Suppressor macrophage (primary cell): ENCODE measurements around the gene RNF167.
A peak's percentile ranks its signal among the peaks of the same experiment; 100 is the strongest.
"Not testable (repeated sequence)": the region's sequence is repeated elsewhere in the genome, so short reads cannot be mapped to it uniquely, and the experiment has no call there.

Experiments used
- DNase-seq, 4 experiments: peaks; one replicate each; pipeline ENCODE4 v3.0.0-alpha.2; 2020 to 2022

Gene RNF167

GRCh38 chr17:4902540-4902939 lies 37.5 kb upstream of the RNF167 start:
- no peak for DNase-seq

GRCh38 chr17:4903051-4903818 lies 36.8 kb upstream of the RNF167 start, which contains the start of gene CHRNE:
Gene CHRNE, minus strand, starts transcription at chr17:4903098. Its CDS starts 35 bp downstream, at chr17:4903063.
- peak; percentile 70 to 80 (median 76) for DNase-seq

- not testable (repeated sequence) for DNase-seq
Measured at GRCh38 chr17:4906642-4907041, 33.4 kb upstream of the RNF167 start.

GRCh38 chr17:4908301-4908700 lies 31.8 kb upstream of the RNF167 start:
- DNase-seq, result no peak

GRCh38 chr17:4908711-4909496 lies 31.2 kb upstream of the RNF167 start:
- DNase-seq, result peak; percentile 93 to 95 (median 94)

- DNase-seq, result no peak
Measured at GRCh38 chr17:4913994-4914393, 26.1 kb upstream of the RNF167 start.

- DNase-seq, result not testable (repeated sequence)
Measured at GRCh38 chr17:4914551-4914950, 25.5 kb upstream of the RNF167 start.

GRCh38 chr17:4919511-4920047 lies 20.5 kb upstream of the RNF167 start:
- DNase-seq, result no peak

- DNase-seq, result peak; percentile 84 to 92 (median 90)
Measured at GRCh38 chr17:4920351-4921048, 19.6 kb upstream of the RNF167 start.

GRCh38 chr17:4921320-4921719 lies 18.7 kb upstream of the RNF167 start:
- DNase-seq, result no peak

- peak in 3 of 4 experiments; percentile 52 to 72 (median 61) for DNase-seq
Measured at GRCh38 chr17:4926577-4927335, 13.3 kb upstream of the RNF167 start.

GRCh38 chr17:4928881-4929280 lies 11.2 kb upstream of the RNF167 start:
- DNase-seq, result no peak

GRCh38 chr17:4931963-4932362 lies 8.1 kb upstream of the RNF167 start, which contains the start of gene GP1BA:
Gene GP1BA, plus strand, starts transcription at chr17:4932277. Its CDS starts 328 bp downstream, at chr17:4932605.
- peak in 1 of 4 experiments; percentile 40 for DNase-seq

- DNase-seq, result no peak
Measured at GRCh38 chr17:4932756-4933155, 7.3 kb upstream of the RNF167 start.

- no peak for DNase-seq
Measured at GRCh38 chr17:4933646-4934045, 6.4 kb upstream of the RNF167 start.

- DNase-seq, result peak; percentile 49 to 76 (median 68)
Measured at GRCh38 chr17:4934173-4934979, 5.7 kb upstream of the RNF167 start.

GRCh38 chr17:4935650-4936049 lies 4.4 kb upstream of the RNF167 start:
- no peak for DNase-seq

GRCh38 chr17:4936436-4936835 lies 3.6 kb upstream of the RNF167 start:
- no peak for DNase-seq

GRCh38 chr17:4937553-4937952 lies 2.5 kb upstream of the RNF167 start:
- no peak for DNase-seq

- DNase-seq, result no peak
Measured at GRCh38 chr17:4938069-4938491, 2.0 kb upstream of the RNF167 start.
